DMS 273 treated with DMSO at 0.1 percent for 48 hours (cell line): ENCODE measurements around the gene LMF2.
"Not testable (repeated sequence)": the region's sequence is repeated elsewhere in the genome, so short reads cannot be mapped to it uniquely, and the experiment has no call there.

Experiments used
- DNase-seq: peaks from one replicate; lab custom pipeline; 2025; lab: John Stamatoyannopoulos, UW

Gene LMF2

DNA sequence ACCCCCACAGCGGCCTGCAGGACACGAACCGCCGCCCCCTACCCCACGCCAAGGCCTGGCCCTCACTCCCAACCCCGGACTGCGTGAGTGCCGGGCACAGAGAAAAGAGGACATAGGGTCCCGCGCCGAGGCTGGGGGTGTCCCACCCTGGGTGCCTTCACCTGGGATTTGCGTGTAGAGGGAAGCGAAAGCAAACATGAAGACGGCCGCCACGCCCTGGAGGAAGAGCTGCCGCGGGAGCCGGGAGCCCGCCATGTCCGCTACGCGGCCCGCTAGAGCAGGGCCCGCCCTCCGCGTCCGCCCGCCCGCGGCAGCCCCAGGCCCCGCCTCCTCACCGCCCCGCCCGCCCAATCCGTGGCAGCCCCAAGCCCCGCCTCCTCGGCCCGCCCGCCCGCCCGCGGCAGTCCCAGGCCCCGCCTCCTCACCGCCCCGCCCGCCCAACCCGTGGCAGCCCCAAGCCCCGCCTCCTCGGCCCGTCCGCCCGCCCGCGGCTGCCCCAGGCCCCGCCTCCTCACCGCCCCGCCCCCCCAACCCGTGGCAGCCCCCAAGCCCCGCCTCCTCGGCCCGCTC is at the start of gene LMF2:
TSS of gene LMF2 (minus strand) at position 282 of the 570 bp plus-strand sequence. CDS start at position 255, 27 bp downstream.
- peak; percentile 67 for DNase-seq

- DNase-seq: no peak
These were observed 49.2 kb upstream of the LMF2 start for GRCh38 chr22:50556703-50557102.

DNA sequence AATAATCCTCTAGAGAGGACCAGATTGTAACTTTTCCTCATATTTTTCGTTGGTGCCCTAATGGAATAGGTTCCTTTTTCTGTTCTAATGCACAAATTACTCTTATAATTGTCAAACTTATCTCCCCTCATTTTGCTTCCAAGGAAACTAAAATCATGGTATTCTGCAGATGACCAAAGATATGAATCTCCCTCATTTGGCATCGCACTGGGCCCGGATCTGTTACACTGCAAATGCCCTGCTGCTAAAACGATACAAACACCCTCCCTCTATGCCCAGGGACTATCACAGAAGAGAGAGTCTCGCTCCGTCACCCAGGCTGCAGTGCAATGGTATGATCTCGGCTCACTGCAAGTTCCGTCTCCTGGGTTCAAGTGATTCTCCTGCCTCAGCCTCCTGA is 45.8 kb upstream of the LMF2 start:
- no peak for DNase-seq

GRCh38 chr22:50551160-50551752 is 43.8 kb upstream of the LMF2 start:
- DNase-seq: no peak

DNA sequence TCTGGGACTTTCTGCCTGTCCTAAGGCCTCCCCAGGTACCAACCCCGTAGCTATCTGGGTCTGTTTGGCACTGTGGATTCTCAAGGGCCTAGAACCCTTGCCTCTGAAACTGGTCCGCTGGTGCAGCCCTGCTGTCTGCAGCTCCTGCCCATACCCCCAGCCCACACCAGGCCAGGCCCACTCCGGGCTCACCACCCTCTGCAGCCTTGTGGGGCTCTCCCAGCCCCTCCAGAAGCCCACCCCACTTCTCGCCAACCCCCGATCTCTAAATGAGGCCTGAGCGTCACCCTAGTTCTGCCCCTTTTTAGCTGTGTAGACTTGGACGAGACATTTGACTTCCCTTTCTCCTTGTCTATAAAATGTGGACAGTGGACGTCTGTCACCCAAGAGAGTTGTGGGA is 42.9 kb upstream of the LMF2 start:
- DNase-seq: no peak

- DNase-seq: no peak
These were observed 41.7 kb upstream of the LMF2 start for GRCh38 chr22:50548921-50549790.

DNA sequence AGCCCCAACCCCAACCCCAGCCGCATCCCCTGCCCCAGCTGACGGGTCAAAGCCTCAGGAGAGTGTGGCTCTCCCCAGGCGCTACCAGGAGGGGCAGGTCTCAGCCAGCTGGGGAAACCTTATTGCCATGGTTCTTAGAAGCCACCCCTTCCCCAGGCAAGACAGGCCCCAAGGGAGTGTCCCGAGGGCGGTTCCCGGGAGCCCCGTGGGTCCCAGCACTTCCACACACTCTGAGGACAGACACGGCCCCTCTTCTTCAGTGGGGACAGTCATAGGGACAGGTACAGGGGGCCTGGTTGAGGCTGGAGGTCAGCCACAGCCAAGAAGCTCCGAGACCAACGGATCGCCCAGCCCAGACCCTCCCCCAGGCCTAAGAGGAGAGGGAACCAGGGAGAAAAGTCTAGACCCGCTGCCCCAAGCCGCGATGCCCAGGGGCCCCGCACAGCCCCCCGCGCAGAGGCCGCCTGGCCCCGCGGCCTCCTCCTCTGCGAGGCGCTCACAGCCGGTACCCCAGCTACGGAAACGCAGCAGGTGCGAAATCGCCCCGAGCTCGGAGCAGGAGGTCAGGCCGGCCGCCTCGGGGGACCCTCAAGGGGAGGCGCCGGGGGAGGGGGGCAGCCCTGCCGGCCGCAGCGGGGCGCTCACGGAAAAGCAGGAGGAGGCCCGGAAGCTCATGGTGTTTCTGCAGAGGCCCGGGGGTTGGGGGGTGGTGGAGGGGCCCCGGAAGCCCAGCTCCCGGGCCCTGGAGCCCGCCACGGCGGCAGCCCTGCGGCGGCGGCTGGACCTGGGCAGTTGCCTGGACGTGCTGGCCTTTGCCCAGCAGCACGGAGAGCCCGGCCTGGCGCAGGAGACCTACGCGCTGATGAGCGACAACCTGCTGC is 40.8 kb upstream of the LMF2 start:
- DNase-seq: no peak

DNA sequence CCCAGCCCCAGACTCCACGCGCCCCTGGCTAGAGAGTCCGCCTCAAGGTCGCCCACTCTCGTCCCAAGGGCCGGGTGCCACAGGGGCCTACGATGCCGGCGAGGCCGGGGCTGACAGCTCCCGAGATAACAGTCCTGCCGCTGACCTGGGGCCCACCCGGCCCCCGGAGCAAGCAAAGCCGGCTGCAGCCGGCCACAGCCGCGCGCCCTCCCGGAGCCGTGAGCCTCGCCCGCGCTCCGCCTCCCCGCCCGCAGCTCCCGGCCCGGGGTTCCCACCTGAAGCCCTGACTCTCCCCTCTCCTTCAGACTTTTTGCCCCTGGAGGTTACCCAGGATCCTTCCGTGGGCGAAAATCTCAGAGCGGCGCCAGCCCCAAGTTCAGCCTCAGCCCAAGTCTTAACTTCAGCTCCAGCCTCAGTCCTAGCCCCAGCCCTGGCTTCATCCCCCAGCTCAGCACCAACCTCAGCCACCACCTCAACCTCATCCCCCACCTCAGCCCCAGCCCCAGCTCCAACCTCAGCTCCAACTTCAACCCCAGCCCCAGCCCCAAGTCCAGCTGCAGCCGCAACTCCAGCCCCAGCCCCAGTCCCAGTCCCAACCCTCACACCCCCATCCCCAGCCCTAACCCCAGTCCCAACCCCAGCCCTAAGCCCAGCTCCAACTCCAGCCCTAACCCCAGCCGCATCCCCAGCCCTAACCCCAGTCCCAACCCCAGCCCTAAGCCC is 39.9 kb upstream of the LMF2 start:
- no peak for DNase-seq

DNA sequence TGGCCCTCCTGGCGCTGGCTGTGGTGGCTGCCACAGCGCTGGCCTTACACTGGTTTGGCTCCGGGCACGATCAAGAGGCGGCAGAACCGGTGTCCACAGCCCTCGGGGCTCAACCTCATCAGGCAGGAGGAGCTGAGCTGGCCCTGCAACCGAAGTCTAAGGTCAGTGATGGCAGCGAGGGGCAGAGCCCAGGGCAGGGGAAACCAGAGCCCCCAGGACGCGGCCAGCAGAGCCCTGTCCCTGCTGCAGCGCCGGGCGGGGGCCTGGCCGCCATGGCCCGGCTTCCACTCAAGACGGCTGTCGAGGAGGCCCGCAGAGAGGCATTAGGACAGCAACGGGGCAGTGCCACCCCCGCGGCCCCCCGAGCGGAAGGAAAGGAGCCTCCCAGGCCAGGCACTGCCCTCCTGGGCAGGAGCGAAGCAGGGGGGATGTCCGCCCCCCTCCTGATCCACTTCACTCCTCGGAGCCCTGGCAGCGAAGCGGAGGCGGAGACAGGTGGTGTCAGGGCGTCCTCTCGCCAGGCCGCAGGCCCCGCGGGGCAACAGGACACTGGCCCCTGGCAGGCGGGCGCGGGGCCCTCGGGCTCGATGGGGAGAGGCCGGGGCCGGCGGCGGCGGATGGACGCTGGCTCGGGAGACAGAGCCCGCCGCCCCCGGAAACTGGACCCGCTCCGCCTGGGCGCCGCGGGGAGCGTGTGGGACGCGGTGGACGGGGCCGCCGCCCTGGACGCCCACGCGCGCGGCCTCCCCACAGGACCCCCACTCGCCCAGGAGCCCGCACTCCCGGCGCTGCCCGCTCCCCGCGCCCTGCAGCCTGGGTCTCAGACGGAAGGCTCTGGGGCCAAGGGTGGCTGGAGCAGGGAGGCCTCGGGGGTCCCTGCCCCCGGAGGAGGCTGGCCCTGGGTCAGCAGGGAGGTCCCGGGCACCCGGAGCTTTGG is 39.1 kb upstream of the LMF2 start:
- DNase-seq: no peak

DNA sequence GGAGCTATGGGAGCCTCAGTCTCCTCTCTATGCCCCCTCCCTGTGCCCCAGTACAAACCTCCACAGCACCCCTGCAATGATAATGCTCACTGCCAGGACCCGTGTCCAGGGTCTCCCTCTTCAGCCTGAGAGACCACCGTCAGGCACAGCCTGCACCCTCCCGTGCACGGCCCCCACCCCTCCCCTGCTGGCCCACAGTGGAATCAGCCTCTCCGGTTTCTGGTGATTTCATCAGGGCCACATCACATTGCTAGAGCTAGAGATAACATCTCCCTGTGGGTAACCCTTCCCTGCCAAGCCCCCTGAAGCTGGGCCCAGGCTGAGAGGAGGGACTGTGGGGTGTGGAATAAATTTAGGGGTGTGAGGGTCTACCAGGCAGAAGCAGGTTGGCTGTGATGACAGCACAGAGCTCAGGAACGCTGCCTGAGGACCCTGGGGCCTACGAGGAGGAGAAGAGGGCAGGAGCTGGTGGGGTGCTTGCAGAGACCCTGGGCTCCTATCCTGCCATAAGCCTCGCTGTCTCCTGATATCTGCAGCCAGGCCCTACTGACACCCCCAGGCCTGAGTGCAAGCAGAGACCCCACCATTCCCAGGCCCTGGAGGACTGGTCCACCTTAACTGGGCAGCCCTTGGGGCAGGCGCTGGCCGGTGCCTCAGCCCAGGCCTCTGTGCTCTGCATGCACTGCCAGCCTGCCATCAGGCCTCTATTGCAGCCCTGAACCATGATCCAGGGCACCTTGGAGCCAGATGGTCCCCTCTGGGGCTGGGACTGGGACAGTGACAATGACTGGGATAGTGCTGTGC is 38.2 kb upstream of the LMF2 start, which contains the start of gene KLHDC7B:
TSS of gene KLHDC7B (plus strand) at position 378 of the 804 bp plus-strand sequence. CDS start at position 723, 345 bp downstream.
- DNase-seq: no peak

DNA sequence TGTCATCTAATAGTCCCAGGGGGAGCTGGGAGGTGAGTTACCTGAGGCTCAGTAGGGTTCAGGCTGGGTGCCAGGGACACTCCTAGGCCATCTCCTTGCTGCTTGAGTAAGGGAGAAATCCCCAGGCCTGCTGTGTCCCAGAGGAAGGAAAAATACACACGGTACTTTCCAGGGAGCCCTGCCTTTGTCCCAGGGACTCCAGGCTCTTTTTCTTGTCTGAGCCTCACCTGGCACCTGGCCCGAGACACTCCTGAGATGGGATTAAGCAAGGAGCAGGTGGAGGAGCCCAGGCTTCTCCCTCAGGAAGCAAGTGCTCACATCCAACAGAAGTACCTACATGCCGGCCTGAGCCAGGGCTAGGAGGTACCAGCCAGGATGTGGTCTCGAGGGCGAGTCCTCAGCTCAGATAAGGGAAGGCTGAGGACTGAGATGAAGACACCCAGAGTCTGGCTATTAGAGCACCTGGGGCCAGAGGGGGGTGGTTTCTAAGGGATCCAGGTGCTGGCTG is 37.3 kb upstream of the LMF2 start:
- DNase-seq: no peak

- no peak for DNase-seq
These were observed 36.7 kb upstream of the LMF2 start for GRCh38 chr22:50544078-50544745.

GRCh38 chr22:50542416-50542927 is 35.0 kb upstream of the LMF2 start:
- no peak for DNase-seq

- not testable (repeated sequence) for DNase-seq
These were observed 34.1 kb upstream of the LMF2 start for GRCh38 chr22:50541667-50542026.

DNA sequence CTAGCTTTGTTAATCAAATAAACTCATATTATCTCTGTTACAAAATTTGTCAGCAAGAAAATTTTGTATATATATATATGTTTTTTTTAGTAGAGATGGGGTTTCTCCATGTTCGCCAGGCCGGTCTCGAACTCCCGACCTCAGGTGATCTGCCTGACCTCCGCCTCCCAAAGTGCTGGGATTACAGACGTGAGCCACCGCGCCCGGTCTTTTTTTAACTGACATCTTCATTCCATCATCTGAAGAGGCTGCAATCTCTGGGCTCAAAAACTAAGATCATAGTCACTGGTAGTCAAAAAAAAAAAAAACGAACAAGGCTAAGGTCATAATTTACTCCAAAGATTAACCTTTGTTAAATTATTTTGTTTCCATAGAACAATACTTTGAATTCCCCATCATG is 32.9 kb upstream of the LMF2 start:
- no peak for DNase-seq

GRCh38 chr22:50537765-50538164 is 30.3 kb upstream of the LMF2 start:
- DNase-seq: no peak

- DNase-seq: no peak
These were observed 28.7 kb upstream of the LMF2 start for GRCh38 chr22:50536226-50536625.

- DNase-seq: no peak
These were observed 27.6 kb upstream of the LMF2 start for GRCh38 chr22:50535113-50535512.
